Measurements from ENCODE around the gene VWA3B. TPM values are rescaled to one million over a fixed set of nuclear protein-coding genes. Genes with fewer than 3 reads are reported as not detected.

VWA3B gene
- total RNA-seq, 2 donors from 2014 or later: 1.8 to 3.2 TPM

DNA sequence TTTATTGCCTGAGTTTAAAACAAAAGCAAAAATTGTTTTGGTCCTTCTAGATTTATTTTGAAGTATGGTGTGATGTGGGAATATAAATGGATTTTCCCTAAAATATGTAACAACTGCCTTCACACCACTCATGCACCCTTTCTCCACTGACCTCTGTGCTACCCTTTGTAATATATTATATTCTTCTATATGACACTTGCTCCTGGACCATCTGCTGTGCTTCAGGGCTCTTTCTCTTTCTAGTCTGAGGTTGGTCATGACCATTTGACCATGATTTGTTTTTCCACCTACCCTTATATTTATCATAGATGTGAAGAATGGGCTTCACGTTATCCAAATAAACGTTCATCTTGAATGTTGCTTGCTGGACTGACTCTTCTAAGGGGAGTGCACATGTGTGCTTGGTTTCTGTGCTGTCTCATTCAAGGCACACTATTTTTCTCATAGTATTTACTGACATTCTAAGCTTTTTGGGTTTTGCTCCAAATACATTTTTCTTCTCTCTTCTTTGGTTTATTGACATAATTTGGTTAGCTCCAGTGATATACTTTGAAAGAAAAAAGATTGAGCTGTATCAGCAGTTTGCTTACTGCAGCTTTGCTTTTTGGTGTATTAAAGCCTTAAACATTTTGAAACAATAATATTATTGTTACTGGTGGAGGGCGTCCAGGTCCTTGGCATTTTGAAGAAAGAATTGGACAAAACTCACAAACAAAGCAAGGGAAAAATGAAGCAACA, 61.8 kb downstream of the VWA3B start:
- Histone ChIP-seq H3K4me1 (no peaks in the 10 kb centered on the region), H3K27me3 (no peaks in the 10 kb centered on the region), H3K9me3 (no peaks in the 10 kb centered on the region), H3K27ac (no peak overlapping the region), H3K36me3 (no peaks in the 10 kb centered on the region), H3K4me3 (no peak overlapping the region), H3K9ac (ENCODE audit: low read depth in 2 of 2, low read length in 2 of 2) (no peak overlapping the region)
- TF ChIP-seq, protein P1, sequence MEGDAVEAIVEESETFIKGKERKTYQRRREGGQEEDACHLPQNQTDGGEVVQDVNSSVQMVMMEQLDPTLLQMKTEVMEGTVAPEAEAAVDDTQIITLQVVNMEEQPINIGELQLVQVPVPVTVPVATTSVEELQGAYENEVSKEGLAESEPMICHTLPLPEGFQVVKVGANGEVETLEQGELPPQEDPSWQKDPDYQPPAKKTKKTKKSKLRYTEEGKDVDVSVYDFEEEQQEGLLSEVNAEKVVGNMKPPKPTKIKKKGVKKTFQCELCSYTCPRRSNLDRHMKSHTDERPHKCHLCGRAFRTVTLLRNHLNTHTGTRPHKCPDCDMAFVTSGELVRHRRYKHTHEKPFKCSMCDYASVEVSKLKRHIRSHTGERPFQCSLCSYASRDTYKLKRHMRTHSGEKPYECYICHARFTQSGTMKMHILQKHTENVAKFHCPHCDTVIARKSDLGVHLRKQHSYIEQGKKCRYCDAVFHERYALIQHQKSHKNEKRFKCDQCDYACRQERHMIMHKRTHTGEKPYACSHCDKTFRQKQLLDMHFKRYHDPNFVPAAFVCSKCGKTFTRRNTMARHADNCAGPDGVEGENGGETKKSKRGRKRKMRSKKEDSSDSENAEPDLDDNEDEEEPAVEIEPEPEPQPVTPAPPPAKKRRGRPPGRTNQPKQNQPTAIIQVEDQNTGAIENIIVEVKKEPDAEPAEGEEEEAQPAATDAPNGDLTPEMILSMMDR (IDR thresholded peaks at IDR 0.05): no peak
- intact Hi-C loops (cut with DNase I): no loop called here
- no peak for DNase-seq

GRCh38 chr2:98149333-98149697, 62.3 kb downstream of the VWA3B start:
- intact Hi-C loops (cut with DNase I): no loop called here
- DNase-seq: no peak
- no peak overlapping the region for H3K9ac ChIP-seq (ENCODE audit: low read depth in 2 of 2, low read length in 2 of 2)

GRCh38 chr2:98153481-98153880, 66.5 kb downstream of the VWA3B start:
- intact Hi-C loops (cut with DNase I): no loop called here
- TF ChIP-seq, protein P1 (IDR thresholded peaks at IDR 0.05): no peak
- no peak for DNase-seq
- H3K27me3 ChIP-seq: no peaks in the 10 kb centered on the region
- H3K4me3 ChIP-seq: no peak overlapping the region
- H3K9me3 ChIP-seq: no peaks in the 10 kb centered on the region
- H3K27ac ChIP-seq: no peak overlapping the region
- no peaks in the 10 kb centered on the region for H3K36me3 ChIP-seq
- no peaks in the 10 kb centered on the region for H3K4me1 ChIP-seq
- no peak overlapping the region for H3K9ac ChIP-seq (ENCODE audit: low read depth in 2 of 2, low read length in 2 of 2)

More at GRCh38 chr2:98149333-98149697, 62.3 kb downstream of the VWA3B start:
- TF ChIP-seq, protein P1 (IDR thresholded peaks at IDR 0.05): no peak
- no peaks in the 10 kb centered on the region for H3K4me1 ChIP-seq
- H3K27me3 ChIP-seq: no peaks in the 10 kb centered on the region
- H3K4me3 ChIP-seq: no peak overlapping the region
- H3K9me3 ChIP-seq: no peaks in the 10 kb centered on the region
- no peaks in the 10 kb centered on the region for H3K36me3 ChIP-seq
- H3K27ac ChIP-seq: no peak overlapping the region

- H3K36me3 ChIP-seq: no peaks in the 10 kb centered on the region
- intact Hi-C loops (cut with DNase I): no loop called here
- no peaks in the 10 kb centered on the region for H3K27me3 ChIP-seq
- TF ChIP-seq, protein P1 (IDR thresholded peaks at IDR 0.05): no peak
- H3K27ac ChIP-seq: no peak overlapping the region
- DNase-seq: no peak
- H3K4me1 ChIP-seq: no peaks in the 10 kb centered on the region
- H3K9ac ChIP-seq (ENCODE audit: low read depth in 2 of 2, low read length in 2 of 2): no peak overlapping the region
- no peak overlapping the region for H3K4me3 ChIP-seq
- H3K9me3 ChIP-seq: no peaks in the 10 kb centered on the region
Measured at GRCh38 chr2:98155291-98155690, 68.3 kb downstream of the VWA3B start.

DNA sequence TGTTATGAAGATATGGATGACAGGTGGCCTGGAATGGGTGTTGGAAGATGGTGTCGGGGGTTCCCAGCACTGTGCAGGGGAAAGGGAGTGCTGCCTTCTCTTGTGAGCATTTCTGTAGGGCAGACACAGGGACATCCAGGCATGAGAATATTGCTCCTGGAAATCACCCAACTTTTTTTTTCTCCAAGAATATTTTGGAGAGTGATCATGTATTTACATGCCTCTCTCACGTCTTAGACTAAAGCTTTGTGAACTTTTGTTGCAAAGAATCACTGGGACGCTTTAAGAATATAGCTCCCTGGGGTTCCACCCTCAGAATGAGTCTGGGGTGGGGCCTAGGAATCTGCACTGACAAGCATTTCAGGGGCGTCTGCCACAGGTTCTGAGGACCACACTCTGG, 68.7 kb downstream of the VWA3B start:
- no peaks in the 10 kb centered on the region for H3K36me3 ChIP-seq
- H3K4me1 ChIP-seq: no peaks in the 10 kb centered on the region
- H3K27ac ChIP-seq: no peak overlapping the region
- no peaks in the 10 kb centered on the region for H3K27me3 ChIP-seq
- intact Hi-C loops (cut with DNase I): no loop called here
- H3K4me3 ChIP-seq: no peak overlapping the region
- no peak overlapping the region for H3K9ac ChIP-seq (ENCODE audit: low read depth in 2 of 2, low read length in 2 of 2)
- TF ChIP-seq, protein P1 (IDR thresholded peaks at IDR 0.05): no peak
- H3K9me3 ChIP-seq: no peaks in the 10 kb centered on the region
- DNase-seq: no peak

All from colonic mucosa (tissue), 4 donors.